ENCODE measurements around the gene FLRT3.

GRCh38 chr20:14355791-14356190 lies 18.4 kb upstream of the FLRT3 start:
- TF ChIP-seq CTCF (IDR thresholded peaks at IDR 0.05) = no peak
- TF ChIP-seq POLR2A (IDR thresholded peaks at IDR 0.05) = no peak

Data from transverse colon (tissue), 3 donors.